Measurements from ENCODE around the gene NUP43.

Gene NUP43

DNA sequence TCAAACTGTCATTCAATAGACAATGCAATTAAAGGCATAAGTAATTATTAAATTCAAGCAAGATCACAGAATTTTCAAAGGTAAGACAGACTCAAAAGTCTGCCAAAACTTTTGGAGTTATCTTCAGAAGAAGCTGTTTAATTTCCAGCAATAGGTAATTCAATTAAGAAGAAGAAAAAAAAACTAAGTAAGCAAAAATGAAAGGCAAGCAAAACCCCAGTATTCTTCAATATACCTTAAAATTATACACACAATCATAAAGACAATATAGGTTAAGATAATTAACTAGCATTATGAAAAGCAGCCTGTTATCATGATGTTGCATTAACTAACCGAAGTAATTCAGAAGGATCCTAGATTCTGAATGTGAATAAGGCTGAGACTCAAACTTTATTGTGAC lies 31.9 kb downstream of the NUP43 start:
- TF ChIP-seq, protein P1, sequence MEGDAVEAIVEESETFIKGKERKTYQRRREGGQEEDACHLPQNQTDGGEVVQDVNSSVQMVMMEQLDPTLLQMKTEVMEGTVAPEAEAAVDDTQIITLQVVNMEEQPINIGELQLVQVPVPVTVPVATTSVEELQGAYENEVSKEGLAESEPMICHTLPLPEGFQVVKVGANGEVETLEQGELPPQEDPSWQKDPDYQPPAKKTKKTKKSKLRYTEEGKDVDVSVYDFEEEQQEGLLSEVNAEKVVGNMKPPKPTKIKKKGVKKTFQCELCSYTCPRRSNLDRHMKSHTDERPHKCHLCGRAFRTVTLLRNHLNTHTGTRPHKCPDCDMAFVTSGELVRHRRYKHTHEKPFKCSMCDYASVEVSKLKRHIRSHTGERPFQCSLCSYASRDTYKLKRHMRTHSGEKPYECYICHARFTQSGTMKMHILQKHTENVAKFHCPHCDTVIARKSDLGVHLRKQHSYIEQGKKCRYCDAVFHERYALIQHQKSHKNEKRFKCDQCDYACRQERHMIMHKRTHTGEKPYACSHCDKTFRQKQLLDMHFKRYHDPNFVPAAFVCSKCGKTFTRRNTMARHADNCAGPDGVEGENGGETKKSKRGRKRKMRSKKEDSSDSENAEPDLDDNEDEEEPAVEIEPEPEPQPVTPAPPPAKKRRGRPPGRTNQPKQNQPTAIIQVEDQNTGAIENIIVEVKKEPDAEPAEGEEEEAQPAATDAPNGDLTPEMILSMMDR (IDR thresholded peaks at IDR 0.05; ENCODE audit: insufficient read depth, missing control alignments), result no peak
- FAIRE-seq, result no peak
- no peak for DNase-seq (ENCODE audit: insufficient read length, low spot score)

DNA sequence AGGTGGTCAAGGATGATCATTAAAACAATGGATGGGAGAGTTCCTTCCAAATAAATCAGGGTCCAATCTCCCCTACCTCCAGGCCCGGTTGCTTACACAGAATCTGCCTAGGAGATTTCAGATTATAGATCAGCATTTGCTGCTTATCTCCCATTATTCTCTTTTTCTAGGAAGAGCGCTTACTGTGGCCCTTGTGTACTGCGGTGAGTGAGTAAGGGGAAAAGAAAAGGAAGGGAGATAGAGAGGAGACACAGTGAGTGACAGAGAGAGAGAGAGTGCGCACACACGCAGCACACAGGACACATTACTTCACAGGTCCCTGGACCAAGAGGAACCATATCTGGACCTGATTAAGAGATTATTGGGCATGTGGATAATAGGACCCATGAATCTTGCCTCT lies 34.6 kb downstream of the NUP43 start:
- FAIRE-seq (no peak), DNase-seq (ENCODE audit: insufficient read length, low spot score) (no peak)
- TF ChIP-seq, protein P1 (IDR thresholded peaks at IDR 0.05; ENCODE audit: insufficient read depth, missing control alignments), result no peak

DNA sequence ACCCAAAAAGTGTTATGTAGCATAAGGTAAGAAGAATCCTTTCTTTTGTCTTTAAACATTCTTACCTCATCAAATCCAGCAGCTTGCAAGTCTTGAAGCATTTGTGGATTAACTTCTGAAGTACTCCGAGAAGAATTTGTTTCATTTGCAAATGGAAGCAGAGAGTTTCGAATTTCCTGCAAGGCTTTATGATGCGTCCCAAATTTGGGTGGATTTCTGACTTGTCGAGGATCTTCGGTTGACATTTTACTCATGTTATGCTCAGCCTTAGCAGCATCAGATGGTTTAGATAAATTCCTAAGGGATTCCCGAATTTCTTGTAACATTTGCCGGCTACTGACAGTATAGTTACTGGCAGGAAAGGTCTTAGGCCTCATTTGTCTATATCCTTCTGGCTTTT lies 44.6 kb downstream of the NUP43 start:
- TF ChIP-seq, protein P1 (IDR thresholded peaks at IDR 0.05; ENCODE audit: insufficient read depth, missing control alignments), result no peak
- FAIRE-seq (peak; percentile 25), DNase-seq (ENCODE audit: insufficient read length, low spot score) (no peak)

DNA sequence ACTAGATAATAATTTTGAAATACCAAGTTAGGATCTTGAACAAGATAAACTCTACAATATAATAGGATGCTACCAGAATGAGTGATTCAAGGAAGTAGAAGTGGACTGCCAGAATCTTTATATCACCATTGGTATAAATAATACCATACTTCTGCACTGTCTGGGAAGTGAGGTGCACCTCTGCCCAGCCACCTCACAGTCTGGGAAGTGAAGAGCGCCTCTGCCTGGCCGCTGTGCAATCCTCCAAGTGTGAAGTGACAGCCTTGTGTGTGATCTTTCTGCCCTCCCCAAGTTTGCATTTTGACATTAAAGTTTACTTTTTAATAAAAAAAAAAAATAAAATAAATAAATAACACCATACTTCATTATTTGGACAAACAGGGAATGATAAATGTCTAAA lies 47.2 kb downstream of the NUP43 start:
- FAIRE-seq, result no peak
- no peak for DNase-seq (ENCODE audit: insufficient read length, low spot score)
- TF ChIP-seq, protein P1 (IDR thresholded peaks at IDR 0.05; ENCODE audit: insufficient read depth, missing control alignments), result peak; percentile 13

DNA sequence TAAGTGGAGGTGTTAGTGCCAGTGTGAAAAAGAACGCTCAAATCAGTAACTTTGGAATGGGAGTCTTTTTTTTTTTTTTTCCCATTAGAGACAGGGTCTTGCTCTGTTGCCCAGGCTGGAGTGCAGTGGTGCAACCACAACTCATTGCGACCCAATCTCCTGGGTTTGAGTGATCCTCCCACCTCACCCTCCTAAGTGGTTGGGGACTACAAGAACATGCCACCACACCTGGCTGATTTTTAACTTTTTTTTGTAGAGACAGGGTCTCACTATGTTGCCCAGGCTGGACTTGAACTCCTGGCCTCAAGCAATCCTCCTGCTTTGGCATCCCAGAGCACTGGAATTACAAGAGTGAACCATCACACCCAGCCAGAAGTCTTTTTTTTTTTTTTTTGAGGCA lies 48.2 kb downstream of the NUP43 start:
- TF ChIP-seq, protein P1 (IDR thresholded peaks at IDR 0.05; ENCODE audit: insufficient read depth, missing control alignments), result no peak
- DNase-seq (ENCODE audit: insufficient read length, low spot score) (no peak), FAIRE-seq (no peak)

DNA sequence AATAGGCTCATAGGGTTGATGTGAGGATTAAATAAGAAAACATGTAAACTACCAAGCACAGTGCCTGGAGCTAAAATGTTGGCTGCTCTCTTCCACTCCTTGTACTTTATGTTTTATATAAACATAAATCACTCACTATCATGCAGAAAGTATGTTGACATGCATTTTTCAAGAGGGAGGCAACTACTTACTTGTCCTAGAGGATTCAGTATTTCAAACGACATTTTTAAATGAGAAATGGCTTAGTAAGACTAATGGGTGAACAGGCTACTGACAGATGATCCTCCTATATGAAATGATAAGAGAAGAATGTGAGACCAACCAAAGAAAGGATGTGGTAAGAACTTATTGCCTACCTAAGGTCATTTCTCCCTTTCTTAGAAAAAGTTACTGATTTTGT lies 49.4 kb downstream of the NUP43 start:
- TF ChIP-seq, protein P1 (IDR thresholded peaks at IDR 0.05; ENCODE audit: insufficient read depth, missing control alignments), result no peak
- DNase-seq (ENCODE audit: insufficient read length, low spot score), result no peak
- peak; percentile 91 for FAIRE-seq

DNA sequence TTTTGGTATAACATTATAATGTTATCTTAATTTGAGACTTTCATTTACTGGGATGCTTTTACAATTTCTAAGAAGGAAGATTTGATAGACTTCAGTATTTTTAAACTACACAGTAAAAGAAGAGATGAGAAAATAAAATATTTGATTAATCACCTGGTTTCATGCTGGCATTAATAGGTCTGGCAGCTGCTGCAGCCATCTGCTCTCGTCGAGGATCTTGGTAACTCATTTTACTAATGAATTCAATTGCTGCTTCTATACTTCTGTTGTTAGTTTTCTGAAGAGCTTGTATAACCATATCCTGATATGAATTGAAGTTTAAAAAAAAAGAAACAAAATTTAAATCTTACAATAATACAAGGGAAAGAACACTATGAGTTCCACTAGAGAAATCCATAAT lies 51.4 kb downstream of the NUP43 start:
- DNase-seq (ENCODE audit: insufficient read length, low spot score) (no peak), FAIRE-seq (peak; percentile 61)
- TF ChIP-seq, protein P1 (IDR thresholded peaks at IDR 0.05; ENCODE audit: insufficient read depth, missing control alignments), result no peak

Measured in D721Med (cell line).